ENCODE results near the gene LPIN1. TPM values are rescaled to one million over a fixed set of nuclear protein-coding genes. Genes with fewer than 3 reads are reported as not detected.

LPIN1 gene
- total RNA-seq, 1 experiment from 2014 or later = 43.1 TPM

GRCh38 chr2:11869391-11869991 is 123.1 kb downstream of the LPIN1 start:
- no peak for DNase-seq
- no peaks in the 10 kb centered on the region for H3K9me2 ChIP-seq (ENCODE audit: insufficient read depth)
- no peak for TF ChIP-seq CTCF (conservative IDR thresholded peaks at IDR 0.05)
- no peak for TF ChIP-seq EZH2 (IDR thresholded peaks at IDR 0.05; ENCODE audit: low read depth)
- CTCF ChIA-PET = no interaction called here
- no peaks in the 10 kb centered on the region for H3K79me2 ChIP-seq (ENCODE audit: low read depth)
- H3K27ac ChIP-seq = no peak overlapping the region
- H3K4me3 ChIP-seq = no peak overlapping the region
- no peaks in the 10 kb centered on the region for H3K27me3 ChIP-seq (ENCODE audit: insufficient read depth, low read depth)
- no peak overlapping the region for H3K4me2 ChIP-seq
- no TSS peak for BruUV-seq (replicated peaks)
- no peaks in the 10 kb centered on the region for H3K9me3 ChIP-seq (ENCODE audit: insufficient read depth, low read depth)
- no peaks in the 10 kb centered on the region for H4K20me1 ChIP-seq (ENCODE audit: insufficient read depth)
- H3K4me1 ChIP-seq (replicated peaks; ENCODE audit: insufficient read depth) = peaks cover 9% of the 10 kb centered on the region
- no peak overlapping the region for H2AFZ ChIP-seq
- intact Hi-C loops (cut with micrococcal nuclease; ENCODE audit: unreplicated experiment) = loop anchor here (10.0 kb wide), 2 partner anchors 165 to 685 kb away; no protein-coding TSS in a partner anchor
- peaks cover 4% of the 10 kb centered on the region; the same call in 1 of the 2 replicates for H3F3A ChIP-seq (ENCODE audit: insufficient read depth, low read depth)
- H3K36me3 ChIP-seq (ENCODE audit: low read depth) = no peaks in the 10 kb centered on the region
- POLR2A ChIA-PET (ENCODE audit: unreplicated experiment) = interaction anchor here (0.6 kb wide), 1 partner anchor 354 kb away, joined by 4 read pairs; no protein-coding TSS in a partner anchor

- Histone ChIP-seq H3K4me1 (replicated peaks; ENCODE audit: insufficient read depth) (peaks cover 7% of the 10 kb centered on the region; the same call in 1 of the 2 replicates), H3K36me3 (ENCODE audit: low read depth) (no peaks in the 10 kb centered on the region), H3K4me3 (no peak overlapping the region), H3K9me3 (ENCODE audit: insufficient read depth, low read depth) (no peaks in the 10 kb centered on the region), H3K79me2 (ENCODE audit: low read depth) (no peaks in the 10 kb centered on the region), H3F3A (ENCODE audit: insufficient read depth, low read depth) (no peaks in the 10 kb centered on the region; the same call in 1 of the 2 replicates), H4K20me1 (ENCODE audit: insufficient read depth) (no peaks in the 10 kb centered on the region), H3K27ac (no peak overlapping the region), H3K4me2 (no peak overlapping the region), H2AFZ (no peak overlapping the region), H3K27me3 (ENCODE audit: insufficient read depth, low read depth) (no peaks in the 10 kb centered on the region), H3K9me2 (ENCODE audit: insufficient read depth) (no peaks in the 10 kb centered on the region)
- DNase-seq = no peak
- no peak for TF ChIP-seq EZH2 (IDR thresholded peaks at IDR 0.05; ENCODE audit: low read depth)
- intact Hi-C loops (cut with micrococcal nuclease; ENCODE audit: unreplicated experiment) = no loop called here
- CTCF ChIA-PET = no interaction called here
- BruUV-seq (replicated peaks) = no TSS peak
- POLR2A ChIA-PET (ENCODE audit: unreplicated experiment) = interaction anchor here (0.6 kb wide), 1 partner anchor 354 kb away, joined by 4 read pairs; no protein-coding TSS in a partner anchor
Measured at GRCh38 chr2:11870064-11870463, 123.6 kb downstream of the LPIN1 start.

- H3K4me2 ChIP-seq = no peak overlapping the region
- no peaks in the 10 kb centered on the region for H3K79me2 ChIP-seq (ENCODE audit: low read depth)
- no peaks in the 10 kb centered on the region; the same call in 1 of the 2 replicates for H3F3A ChIP-seq (ENCODE audit: insufficient read depth, low read depth)
- no peaks in the 10 kb centered on the region for H4K20me1 ChIP-seq (ENCODE audit: insufficient read depth)
- no peak overlapping the region for H2AFZ ChIP-seq
- intact Hi-C loops (cut with micrococcal nuclease; ENCODE audit: unreplicated experiment) = no loop called here
- ChIA-PET POLR2A (ENCODE audit: unreplicated experiment) (no interaction called here), CTCF (no interaction called here)
- no peak for TF ChIP-seq EZH2 (IDR thresholded peaks at IDR 0.05; ENCODE audit: low read depth)
- TF ChIP-seq CTCF (conservative IDR thresholded peaks at IDR 0.05) = no peak
- no peaks in the 10 kb centered on the region for H3K27me3 ChIP-seq (ENCODE audit: insufficient read depth, low read depth)
- H3K4me1 ChIP-seq (replicated peaks; ENCODE audit: insufficient read depth) = peaks cover 7% of the 10 kb centered on the region; the same call in 1 of the 2 replicates
- BruUV-seq (replicated peaks) = no TSS peak
- no peak for DNase-seq
- no peak overlapping the region for H3K4me3 ChIP-seq
- no peaks in the 10 kb centered on the region for H3K9me3 ChIP-seq (ENCODE audit: insufficient read depth, low read depth)
- H3K9me2 ChIP-seq (ENCODE audit: insufficient read depth) = no peaks in the 10 kb centered on the region
- H3K27ac ChIP-seq = no peak overlapping the region
- no peaks in the 10 kb centered on the region for H3K36me3 ChIP-seq (ENCODE audit: low read depth)
Measured at GRCh38 chr2:11870584-11870983, 124.2 kb downstream of the LPIN1 start.

All from PC-9 (cell line).